GM12878 (cell line): ENCODE results near the gene COL4A1.
"Not testable (repeated sequence)": the region's sequence is repeated elsewhere in the genome, so short reads cannot be mapped to it uniquely, and the experiment has no call there.

Experiments
- EZH2 ChIP-seq: IDR thresholded peaks from 2 replicates; pipeline ENCODE4 v1.6.1; 2012; ENCODE audit warnings: low read depth, mild to moderate bottlenecking, control low read depth, inconsistent platforms, low read length, borderline replicate concordance; ENCODE audit not compliant: control insufficient read depth
- FOS ChIP-seq: IDR thresholded peaks from 3 replicates; pipeline ENCODE4 v1.6.1; 2011; ENCODE audit warnings: borderline replicate concordance; ENCODE audit not compliant: insufficient read length; ENCODE audit errors: extremely low read depth
- PKNOX1 ChIP-seq: fragments of 450-650 bp; IDR thresholded peaks from 2 replicates; pipeline ENCODE4 v1.6.1; 2016; ENCODE audit warnings: mild to moderate bottlenecking
- POLR2AphosphoS5 ChIP-seq: IDR thresholded peaks from 2 replicates; pipeline ENCODE4 v1.6.1; 2011; ENCODE audit warnings: mild to moderate bottlenecking, low read length, inconsistent platforms
- POU2F2 ChIP-seq: IDR thresholded peaks from 3 replicates; pipeline ENCODE4 v1.6.1; 2011; ENCODE audit warnings: low read depth, mild to moderate bottlenecking, low read length, borderline replicate concordance
- SRF ChIP-seq, 2 experiments: IDR thresholded peaks; 2 replicates each; pipeline ENCODE4 v1.6.1; 2011; ENCODE audit warnings: low read depth in 2 of 2, low read length in 2 of 2, mild to moderate bottlenecking in 1 of 2, moderate library complexity in 1 of 2

- not testable (repeated sequence) for TF ChIP-seq EZH2; SRF (IDR thresholded peaks at IDR 0.05; ENCODE audit: low read depth in 2 of 2, low read length in 2 of 2); PKNOX1; FOS; POLR2AphosphoS5; POU2F2
Observed at GRCh38 chr13:110321573-110321972, 14.6 kb upstream of the COL4A1 start.
